GM06990 (cell line): ENCODE results near the gene HAUS8.

ENCODE experiments used
- DNase-seq: peaks from one replicate; pipeline ENCODE4 v3.0.0-alpha.2; 2011; ENCODE audit not compliant: insufficient read length; ENCODE audit errors: extremely low read depth
- H3K27me3 ChIP-seq: replicated peaks from 2 replicates; pipeline ENCODE4 v1.6.0; 2011; ENCODE audit warnings: low read length; ENCODE audit not compliant: control insufficient read depth, insufficient read depth
- H3K36me3 ChIP-seq: 2 replicates; pipeline ENCODE4 v1.5.1; 2011; ENCODE audit warnings: low read length; ENCODE audit not compliant: control insufficient read depth, insufficient read depth
- H3K4me3 ChIP-seq: replicated peaks from 2 replicates; pipeline ENCODE4 v1.5.1; 2011; ENCODE audit warnings: low read depth, mild to moderate bottlenecking, control low read depth, low read length
- TF ChIP-seq, protein P1 (sequence below): IDR thresholded peaks from 2 replicates; pipeline ENCODE4 v1.5.1; 2011; ENCODE audit warnings: low read length, control low read depth, mild to moderate bottlenecking, inconsistent platforms; ENCODE audit not compliant: insufficient read depth, poor library complexity, severe bottlenecking

HAUS8 gene

DNA sequence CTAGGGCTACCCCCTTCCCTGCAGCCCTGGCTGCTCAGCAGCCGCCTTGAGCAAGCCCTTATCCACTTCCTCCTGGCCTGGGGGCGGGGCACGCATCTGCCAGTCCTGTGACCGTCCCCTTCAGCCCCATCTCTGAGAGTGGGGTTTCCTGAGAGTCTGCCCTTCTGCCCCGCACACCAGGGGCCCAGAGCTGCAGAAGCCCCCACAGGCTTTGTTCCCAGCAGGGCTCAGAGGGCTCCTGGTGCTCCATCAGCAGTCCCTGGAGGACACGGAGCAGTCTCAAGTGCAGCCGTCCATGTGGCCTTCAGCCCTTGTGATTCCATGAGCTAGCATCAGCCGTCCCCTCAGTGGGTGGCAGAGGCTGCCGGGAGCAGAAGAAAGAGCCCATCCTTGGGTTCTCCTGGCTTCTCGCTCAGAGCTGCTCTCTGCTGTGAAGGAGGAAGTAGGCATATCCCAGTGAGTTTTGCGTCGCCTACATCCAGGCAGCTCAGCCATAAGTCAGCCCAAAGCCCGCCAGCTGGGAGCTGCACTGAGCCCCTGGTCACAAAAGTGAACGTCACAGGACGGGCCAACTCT, 16.6 kb upstream of the HAUS8 start:
- TF ChIP-seq, protein P1, sequence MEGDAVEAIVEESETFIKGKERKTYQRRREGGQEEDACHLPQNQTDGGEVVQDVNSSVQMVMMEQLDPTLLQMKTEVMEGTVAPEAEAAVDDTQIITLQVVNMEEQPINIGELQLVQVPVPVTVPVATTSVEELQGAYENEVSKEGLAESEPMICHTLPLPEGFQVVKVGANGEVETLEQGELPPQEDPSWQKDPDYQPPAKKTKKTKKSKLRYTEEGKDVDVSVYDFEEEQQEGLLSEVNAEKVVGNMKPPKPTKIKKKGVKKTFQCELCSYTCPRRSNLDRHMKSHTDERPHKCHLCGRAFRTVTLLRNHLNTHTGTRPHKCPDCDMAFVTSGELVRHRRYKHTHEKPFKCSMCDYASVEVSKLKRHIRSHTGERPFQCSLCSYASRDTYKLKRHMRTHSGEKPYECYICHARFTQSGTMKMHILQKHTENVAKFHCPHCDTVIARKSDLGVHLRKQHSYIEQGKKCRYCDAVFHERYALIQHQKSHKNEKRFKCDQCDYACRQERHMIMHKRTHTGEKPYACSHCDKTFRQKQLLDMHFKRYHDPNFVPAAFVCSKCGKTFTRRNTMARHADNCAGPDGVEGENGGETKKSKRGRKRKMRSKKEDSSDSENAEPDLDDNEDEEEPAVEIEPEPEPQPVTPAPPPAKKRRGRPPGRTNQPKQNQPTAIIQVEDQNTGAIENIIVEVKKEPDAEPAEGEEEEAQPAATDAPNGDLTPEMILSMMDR, result no peak
- peaks cover 7% of the 10 kb centered on the region for H3K36me3 ChIP-seq
- no peak for DNase-seq
- H3K27me3 ChIP-seq, result no peaks in the 10 kb centered on the region
- H3K4me3 ChIP-seq, result no peak overlapping the region

DNA sequence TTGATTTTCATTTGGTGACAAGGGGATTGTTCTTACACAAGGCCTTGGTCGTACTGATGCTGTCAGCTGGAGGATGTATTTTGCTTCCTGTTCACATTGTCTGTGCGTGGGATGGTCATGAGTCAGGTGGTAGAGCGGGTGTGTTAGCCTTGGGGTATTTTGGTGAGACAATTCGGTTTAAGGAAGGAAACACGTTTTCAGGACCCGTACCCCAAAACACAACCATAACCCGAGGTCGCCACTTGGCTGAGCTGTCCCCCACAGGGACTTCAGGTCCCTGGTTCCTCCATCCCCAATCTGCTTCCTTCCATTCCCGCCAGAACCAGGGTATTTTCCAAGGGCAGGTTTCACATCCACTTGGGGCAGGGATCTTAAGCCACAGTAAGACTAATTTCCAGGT, 15.3 kb upstream of the HAUS8 start:
- TF ChIP-seq, protein P1, result peak; percentile 7
- DNase-seq, result no peak
- Histone ChIP-seq H3K4me3 (no peak overlapping the region), H3K27me3 (no peaks in the 10 kb centered on the region), H3K36me3 (peaks cover 11% of the 10 kb centered on the region)

DNA sequence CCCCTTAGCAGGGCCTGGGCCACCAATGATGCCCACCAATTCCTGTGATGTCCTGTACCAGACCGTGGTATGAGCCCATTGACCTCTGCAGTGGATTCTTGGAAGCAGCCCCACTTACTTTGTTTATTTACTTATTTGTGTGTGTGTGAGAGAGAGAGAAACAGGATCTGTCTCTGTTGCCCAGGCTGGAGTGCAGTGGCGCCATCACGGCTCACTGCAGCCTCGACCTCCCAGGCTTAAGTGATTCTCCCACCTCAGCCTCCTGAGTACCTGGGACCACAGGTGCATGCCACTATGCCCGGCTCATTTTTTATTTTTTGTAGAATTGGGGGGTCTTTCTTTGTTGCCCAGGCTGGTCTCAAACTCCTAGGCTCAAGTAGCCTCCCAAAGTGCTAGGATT, 13.3 kb upstream of the HAUS8 start:
- TF ChIP-seq, protein P1, result no peak
- peaks cover 15% of the 10 kb centered on the region for H3K36me3 ChIP-seq
- H3K27me3 ChIP-seq, result no peaks in the 10 kb centered on the region
- DNase-seq, result no peak
- H3K4me3 ChIP-seq, result no peak overlapping the region

DNA sequence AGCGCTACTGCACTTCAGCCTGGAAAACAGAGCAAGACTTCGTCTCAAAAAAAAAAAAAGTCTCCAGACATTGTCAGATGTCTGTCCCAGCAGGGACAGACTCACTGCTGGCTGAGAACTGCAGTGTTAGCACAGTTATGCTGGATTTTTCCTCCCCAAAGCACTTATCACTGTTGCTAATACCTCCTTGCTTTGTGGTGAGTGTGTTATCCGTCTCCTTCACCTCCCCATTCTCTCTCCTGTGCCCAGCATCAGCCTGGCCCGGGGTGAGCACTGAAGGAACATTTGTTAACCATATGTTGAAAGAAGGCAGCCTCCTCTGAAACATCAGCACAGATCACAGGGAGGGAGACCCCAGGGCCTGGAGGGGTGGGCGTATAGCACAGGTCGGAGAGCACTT, 11.6 kb upstream of the HAUS8 start:
- Histone ChIP-seq H3K27me3 (no peaks in the 10 kb centered on the region), H3K36me3 (peaks cover 20% of the 10 kb centered on the region), H3K4me3 (no peak overlapping the region)
- TF ChIP-seq, protein P1, result no peak
- DNase-seq, result no peak

DNA sequence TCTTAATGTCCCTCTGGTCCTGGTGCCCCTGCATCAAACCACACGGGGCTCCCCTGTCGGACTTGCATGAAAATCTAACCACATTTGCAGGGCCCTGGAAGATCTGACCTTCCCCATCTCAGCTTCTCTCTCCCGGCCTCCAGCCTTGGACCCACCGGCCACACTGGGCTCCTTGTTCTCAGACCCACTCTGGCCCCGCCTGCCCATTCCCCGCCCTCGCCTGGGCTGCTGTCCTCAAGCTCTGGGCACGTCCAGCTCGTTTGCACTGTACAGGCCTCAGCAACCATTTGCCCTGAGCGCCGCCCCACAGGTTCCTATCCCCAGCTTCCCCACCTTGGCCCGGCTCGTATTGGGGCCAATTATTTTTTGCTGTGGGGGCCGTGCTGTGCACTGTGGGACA, 10.9 kb upstream of the HAUS8 start:
- H3K36me3 ChIP-seq, result peaks cover 18% of the 10 kb centered on the region
- no peaks in the 10 kb centered on the region for H3K27me3 ChIP-seq
- TF ChIP-seq, protein P1, result no peak
- DNase-seq, result no peak
- no peak overlapping the region for H3K4me3 ChIP-seq
